Astrocyte of the cerebellum (primary cell): ENCODE results near the gene CES2.

Experiments
- DNase-seq: peaks from one replicate; pipeline ENCODE4 v3.0.0-alpha.2; 2011; ENCODE audit warnings: low read depth
- H3K4me3 ChIP-seq: 2 replicates; pipeline ENCODE4 v1.5.1; 2011; ENCODE audit warnings: mild to moderate bottlenecking, low read depth, low read length, moderate library complexity
- CTCF ChIP-seq: IDR thresholded peaks from 2 replicates; pipeline ENCODE4 v1.5.1; 2012; ENCODE audit warnings: low read length, low read depth, moderate library complexity, mild to moderate bottlenecking; ENCODE audit errors: missing control alignments
- in situ Hi-C: cut with HindIII; loops from 2 replicates; pipeline ENCODE4 v1.10.0; 2017; ENCODE audit warnings: low sequenced_read_pairs

Gene CES2

GRCh38 chr16:66917741-66918140, 17.6 kb upstream of the CES2 start:
- no peak overlapping the region for H3K4me3 ChIP-seq
- in situ Hi-C loops = no loop called here
- DNase-seq = no peak
- TF ChIP-seq CTCF = no peak

- no peak for DNase-seq
- no peak for TF ChIP-seq CTCF
- H3K4me3 ChIP-seq = no peak overlapping the region
- in situ Hi-C loops = no loop called here
These were observed 17.0 kb upstream of the CES2 start for GRCh38 chr16:66918355-66918754.

GRCh38 chr16:66918803-66919568, 16.3 kb upstream of the CES2 start, which contains the start of gene CDH16:
Gene CDH16, minus strand, starts transcription at chr16:66918885. Its CDS starts 820 bp downstream, at chr16:66918065.
- no peak for TF ChIP-seq CTCF
- in situ Hi-C loops = no loop called here
- no peak within 1 kb of the TSS for H3K4me3 ChIP-seq
- DNase-seq = no peak

GRCh38 chr16:66919569-66920298, 15.6 kb upstream of the CES2 start:
- in situ Hi-C loops = no loop called here
- no peak for TF ChIP-seq CTCF
- H3K4me3 ChIP-seq = no peak overlapping the region
- no peak for DNase-seq

- TF ChIP-seq CTCF = no peak
- DNase-seq = no peak
- in situ Hi-C loops = no loop called here
- H3K4me3 ChIP-seq = no peak overlapping the region
These were observed 15.1 kb upstream of the CES2 start for GRCh38 chr16:66920299-66920590.

GRCh38 chr16:66920924-66921680, 14.2 kb upstream of the CES2 start:
- no peak for DNase-seq

More at GRCh38 chr16:66920924-66921680, 14.2 kb upstream of the CES2 start:
- TF ChIP-seq CTCF = no peak
- no peak overlapping the region for H3K4me3 ChIP-seq
- in situ Hi-C loops = no loop called here
